ES-I3 (cell line): ENCODE results near the gene ITGAL.
"Not testable (repeated sequence)": the region's sequence is repeated elsewhere in the genome, so short reads cannot be mapped to it uniquely, and the experiment has no call there.

Experiments used
- H3K36me3 ChIP-seq: 2 replicates; pipeline ENCODE4 v1.6.1; 2013; ENCODE audit warnings: mild to moderate bottlenecking, low read length, control low read depth, moderate library complexity; ENCODE audit not compliant: insufficient read depth
- H3K4me1 ChIP-seq: 2 replicates; pipeline ENCODE4 v1.6.1; 2013; ENCODE audit warnings: mild to moderate bottlenecking, control low read depth, low read length; ENCODE audit not compliant: insufficient read depth
- H3K9ac ChIP-seq: 2 replicates; pipeline ENCODE4 v1.6.1; 2013; ENCODE audit warnings: low read depth, mild to moderate bottlenecking, low read length, moderate library complexity
- H3K9me3 ChIP-seq: 2 replicates; pipeline ENCODE4 v1.6.1; 2013; ENCODE audit warnings: mild to moderate bottlenecking, low read length, moderate library complexity; ENCODE audit not compliant: control insufficient read depth, insufficient read depth

The ITGAL gene

GRCh38 chr16:30522702-30523463, 50.3 kb downstream of the ITGAL start:
- not testable (repeated sequence) for H3K4me1 ChIP-seq, H3K36me3 ChIP-seq, H3K9ac ChIP-seq, H3K9me3 ChIP-seq

- H3K9me3 ChIP-seq = no peaks in the 10 kb centered on the region
- H3K9ac ChIP-seq = no peak overlapping the region
- peaks cover 5% of the 10 kb centered on the region for H3K4me1 ChIP-seq
- no peaks in the 10 kb centered on the region for H3K36me3 ChIP-seq
These were observed 51.4 kb downstream of the ITGAL start for GRCh38 chr16:30523768-30524574.

- H3K36me3 ChIP-seq = no peaks in the 10 kb centered on the region
- H3K9ac ChIP-seq = no peak overlapping the region
- peaks cover 5% of the 10 kb centered on the region for H3K4me1 ChIP-seq
- no peaks in the 10 kb centered on the region for H3K9me3 ChIP-seq
These were observed 52.3 kb downstream of the ITGAL start for GRCh38 chr16:30524575-30525568.

GRCh38 chr16:30525844-30526136, 53.2 kb downstream of the ITGAL start:
- Histone ChIP-seq H3K9me3 (no peaks in the 10 kb centered on the region), H3K4me1 (peaks cover 5% of the 10 kb centered on the region), H3K36me3 (0 out of 2 replicates have a peak, but pooled peaks cover 1% of the 10 kb centered on the region), H3K9ac (peak overlapping the region; percentile 59; the same call in 1 of the 2 replicates)

- H3K4me1 ChIP-seq = peaks cover 5% of the 10 kb centered on the region
- H3K36me3 ChIP-seq = 0 out of 2 replicates have a peak, but pooled peaks cover 3% of the 10 kb centered on the region
- H3K9me3 ChIP-seq = no peaks in the 10 kb centered on the region
- peak within 1 kb of the TSS; percentile 100 for H3K9ac ChIP-seq
These were observed 53.7 kb downstream of the ITGAL start, which contains the start of gene ZNF768 for GRCh38 chr16:30526137-30526822. Gene ZNF768, minus strand, starts transcription at chr16:30526566. Its CDS starts 153 bp downstream, at chr16:30526413.

- H3K9ac ChIP-seq = peak overlapping the region; percentile 100
- no peaks in the 10 kb centered on the region for H3K9me3 ChIP-seq
- H3K36me3 ChIP-seq = 0 out of 2 replicates have a peak, but pooled peaks cover 3% of the 10 kb centered on the region
- peaks cover 5% of the 10 kb centered on the region for H3K4me1 ChIP-seq
These were observed 54.5 kb downstream of the ITGAL start for GRCh38 chr16:30526823-30527634.

GRCh38 chr16:30527635-30528178, 55.2 kb downstream of the ITGAL start:
- H3K4me1 ChIP-seq = peaks cover 5% of the 10 kb centered on the region
- no peaks in the 10 kb centered on the region for H3K9me3 ChIP-seq
- H3K9ac ChIP-seq = peak overlapping the region; percentile 100
- H3K36me3 ChIP-seq = 0 out of 2 replicates have a peak, but pooled peaks cover 3% of the 10 kb centered on the region

- Histone ChIP-seq H3K4me1 (peaks cover 5% of the 10 kb centered on the region), H3K9ac (no peak overlapping the region)
These were observed 56.4 kb downstream of the ITGAL start for GRCh38 chr16:30528799-30529457.

GRCh38 chr16:30530163-30531037, 57.9 kb downstream of the ITGAL start:
- H3K9ac ChIP-seq = no peak overlapping the region
- H3K36me3 ChIP-seq = 0 out of 2 replicates have a peak, but pooled peaks cover 3% of the 10 kb centered on the region
- no peaks in the 10 kb centered on the region for H3K9me3 ChIP-seq
- H3K4me1 ChIP-seq = peaks cover 5% of the 10 kb centered on the region

More at GRCh38 chr16:30528799-30529457, 56.4 kb downstream of the ITGAL start:
- Histone ChIP-seq H3K9me3 (no peaks in the 10 kb centered on the region), H3K36me3 (0 out of 2 replicates have a peak, but pooled peaks cover 3% of the 10 kb centered on the region)

- Histone ChIP-seq H3K9me3 (no peaks in the 10 kb centered on the region), H3K9ac (no peak overlapping the region), H3K4me1 (peaks cover 5% of the 10 kb centered on the region), H3K36me3 (0 out of 2 replicates have a peak, but pooled peaks cover 3% of the 10 kb centered on the region)
These were observed 60.0 kb downstream of the ITGAL start for GRCh38 chr16:30532285-30533145.

- 0 out of 2 replicates have a peak, but pooled peaks cover 3% of the 10 kb centered on the region for H3K36me3 ChIP-seq
- H3K4me1 ChIP-seq = no peaks in the 10 kb centered on the region; the same call in 1 of the 2 replicates
- H3K9me3 ChIP-seq = no peaks in the 10 kb centered on the region
- H3K9ac ChIP-seq = no peak overlapping the region; the same call in 1 of the 2 replicates
These were observed 60.6 kb downstream of the ITGAL start for GRCh38 chr16:30533146-30533522.
